Lower leg skin (tissue), 4 donors: ENCODE measurements around the gene PLCE1. TPM values are rescaled to one million over a fixed set of nuclear protein-coding genes. Genes with fewer than 3 reads are reported as not detected.

ENCODE experiments used
- DNase-seq, 2 donors: peaks; one replicate each; pipeline ENCODE4 v3.0.0-alpha.2; 2019; ENCODE audit warnings: low spot score in 2 of 2
- H3K4me3 ChIP-seq: fragments of 200-600 bp; sonication (generic); 2 replicates; pipeline ENCODE4 v1.5.1; 2017; ENCODE audit warnings: mild to moderate bottlenecking, low read depth; ENCODE audit not compliant: poor library complexity, severe bottlenecking
- CTCF ChIP-seq, 3 donors: fragments of 450-650 bp; IDR thresholded peaks; one replicate each; pipeline ENCODE4 v1.5.1; 2016; ENCODE audit warnings: antibody characterized with exemption in 3 of 3, mild to moderate bottlenecking in 3 of 3, moderate library complexity in 2 of 3
- POLR2A ChIP-seq, 2 donors: fragments of 450-650 bp; IDR thresholded peaks; one replicate each; pipeline ENCODE4 v1.6.1; 2016 to 2017; ENCODE audit warnings: antibody characterized with exemption in 2 of 2, mild to moderate bottlenecking in 1 of 2, moderate library complexity in 1 of 2
- WGBS, 2 donors: methylation state at CpG; one replicate each; pipeline ENCODE4 v1.1.5; 2018; 5-methylcytosine and 5-hydroxymethylcytosine counted together
- intact Hi-C: fragments of 100-400 bp; cut with DNase I; formaldehyde crosslinking; loops from one replicate; pipeline ENCODE4 v1.15.0; 2023; ENCODE audit warnings: low total_unique reads
- total RNA-seq, 4 donors: library from RNA; depleted of rRNA; stranded (reverse); fragments of >200 nt; gene quantifications; one replicate each; pipeline ENCODE4 v1.1.0, GENCODE V29; 2016

PLCE1 gene
- total RNA-seq, 4 donors from 2014 or later = 0.25 to 2.7 (median 1.1) TPM

- H3K4me3 ChIP-seq = no peak overlapping the region
- intact Hi-C loops = no loop called here
- TF ChIP-seq POLR2A (IDR thresholded peaks at IDR 0.05) (no peak), CTCF (IDR thresholded peaks at IDR 0.05) (no peak)
- no peak for DNase-seq
- 88 to 100% methylated on average over 1 of the region's 1 CpG for WGBS, 2 donors
These were observed 1.5 kb downstream of the PLCE1 start for GRCh38 chr10:93995182-93995581.

GRCh38 chr10:93995598-93996271 lies 2.0 kb downstream of the PLCE1 start:
- intact Hi-C loops = no loop called here
- TF ChIP-seq POLR2A (IDR thresholded peaks at IDR 0.05) = no peak
- TF ChIP-seq CTCF (IDR thresholded peaks at IDR 0.05) = no peak
- no peak for DNase-seq
- WGBS, 2 donors = 81 to 87% methylated on average over 10 of the region's 10 CpGs
- no peak overlapping the region for H3K4me3 ChIP-seq

GRCh38 chr10:93996551-93996950 lies 2.8 kb downstream of the PLCE1 start:
- WGBS, 2 donors = 80 to 84% methylated on average over 3 of the region's 3 CpGs
- intact Hi-C loops = no loop called here
- DNase-seq = no peak
- TF ChIP-seq CTCF (IDR thresholded peaks at IDR 0.05) (no peak), POLR2A (IDR thresholded peaks at IDR 0.05) (no peak)
- no peak overlapping the region for H3K4me3 ChIP-seq

GRCh38 chr10:93997546-93997945 lies 3.8 kb downstream of the PLCE1 start:
- H3K4me3 ChIP-seq = no peak overlapping the region
- 86 to 92% methylated on average over 2 of the region's 2 CpGs for WGBS, 2 donors
- TF ChIP-seq CTCF (IDR thresholded peaks at IDR 0.05) (no peak), POLR2A (IDR thresholded peaks at IDR 0.05) (no peak)
- intact Hi-C loops = no loop called here
- no peak for DNase-seq

GRCh38 chr10:93999401-93999851 lies 5.7 kb downstream of the PLCE1 start:
- no peak overlapping the region for H3K4me3 ChIP-seq
- WGBS, 2 donors = 40 to 45% methylated on average over 11 of the region's 11 CpGs
- intact Hi-C loops = no loop called here
- TF ChIP-seq POLR2A (IDR thresholded peaks at IDR 0.05) = no peak
- no peak for TF ChIP-seq CTCF (IDR thresholded peaks at IDR 0.05)
- peak in 1 of 2 donors; percentile 89 for DNase-seq
